HCT116 (cell line): ENCODE measurements around the gene PRCP. TPM values are rescaled to one million over a fixed set of nuclear protein-coding genes. Genes with fewer than 3 reads are reported as not detected.

Experiments
- ATAC-seq: fragments of 200-7000 bp; cut with Tn5 transposase; 2 replicates; pipeline ENCODE4 v1.9.1; 2020; ENCODE audit warnings: mild to moderate bottlenecking, moderate library complexity
- BruUV-seq: library from RNA; stranded (reverse); fragments of 400-500 nt; replicated peaks from 2 replicates; lab custom pipeline; 2021; lab: Mats Ljungman, UMichigan
- CTCF ChIA-PET: fragments of 300-600 bp; sonication (Branson Sonifier 250); formaldehyde crosslinking; loops from one replicate; lab custom pipeline; 2021; ENCODE audit warnings: antibody characterized with exemption; lab: Charles Lee
- POLR2A ChIA-PET: fragments of 300-600, 350-600 bp; sonication (Branson Sonifier 250); formaldehyde crosslinking; loops from one replicate; lab custom pipeline; 2021; ENCODE audit warnings: antibody characterized with exemption; lab: Charles Lee
- RAD21 ChIA-PET, 2 experiments: fragments of 300-600 bp; sonication (Branson Sonifier 250); formaldehyde crosslinking; loops; one replicate each; lab custom pipeline; 2023; ENCODE audit warnings: low total read pairs in 2 of 2; ENCODE audit not compliant: uncharacterized antibody in 2 of 2, unreplicated experiment in 2 of 2, low non-redundant PET in 1 of 2; lab: Charles Lee
- DNase-seq: peaks from one replicate; pipeline ENCODE4 v3.0.0-alpha.2; 2010; ENCODE audit warnings: low read depth, low spot score
- H2AFZ ChIP-seq: fragments of 200-600 bp; shearing (Covaris generic), sonication (generic); 2 replicates; pipeline ENCODE4 v1.6.1; 2017; ENCODE audit warnings: low read depth, mixed run types, mixed read lengths, antibody characterized with exemption, low read length; ENCODE audit not compliant: poor library complexity, severe bottlenecking
- H3K27ac ChIP-seq: 2 replicates; pipeline ENCODE4 v1.5.1; 2012; ENCODE audit warnings: low read depth, low read length
- H3K27me3 ChIP-seq: fragments of 200-600 bp; sonication (generic); 2 replicates; pipeline ENCODE4 v1.6.1; 2016; ENCODE audit warnings: mixed run types, low read length, mixed read lengths; ENCODE audit not compliant: insufficient read depth
- H3K36me3 ChIP-seq, 2 experiments: fragments of 200-500 bp in 1 of 2; fragments of 200-600 bp in 1 of 2; sonication (Bioruptor generic) in 1 of 2; sonication (generic) in 1 of 2; 2 replicates each; pipeline versions ENCODE4 v1.5.1 to v1.6.1; 2014 to 2016; ENCODE audit warnings: low read length in 2 of 2, inconsistent platforms in 1 of 2, mixed read lengths in 1 of 2, mixed run types in 1 of 2; ENCODE audit not compliant: insufficient read depth in 2 of 2, control insufficient read depth in 1 of 2
- H3K4me1 ChIP-seq, 2 experiments: fragments of 200-600 bp in 1 of 2; sonication (generic) in 1 of 2; 2 replicates each; pipeline versions ENCODE4 v1.5.1 to v1.6.1; 2012 to 2017; ENCODE audit warnings: low read length in 2 of 2, inconsistent platforms in 1 of 2, mild to moderate bottlenecking in 1 of 2, mixed read lengths in 1 of 2, mixed run types in 1 of 2, moderate library complexity in 1 of 2; ENCODE audit not compliant: insufficient read depth in 2 of 2, control insufficient read depth in 1 of 2
- H3K4me2 ChIP-seq: fragments of 200-600 bp; sonication (generic); 2 replicates; pipeline ENCODE4 v1.6.1; 2017; ENCODE audit warnings: mixed run types, low read length, mixed read lengths
- H3K4me3 ChIP-seq, 2 experiments: fragments of 200-600 bp in 1 of 2; sonication (generic) in 1 of 2; replicated peaks in 1 of 2; 2 replicates each; pipeline ENCODE4 v1.5.1; 2011 to 2016; ENCODE audit warnings: low read length in 2 of 2, control low read depth in 1 of 2, low read depth in 1 of 2, mild to moderate bottlenecking in 1 of 2, mixed read lengths in 1 of 2, mixed run types in 1 of 2
- H3K79me2 ChIP-seq: fragments of 200-600 bp; sonication (generic); 2 replicates; pipeline ENCODE4 v1.6.1; 2017; ENCODE audit warnings: mild to moderate bottlenecking, mixed run types, low read length, moderate library complexity, mixed read lengths; ENCODE audit not compliant: insufficient read depth
- H3K9ac ChIP-seq: fragments of 200-600 bp; sonication (generic); 2 replicates; pipeline ENCODE4 v1.6.1; 2016; ENCODE audit warnings: low read length, mixed read lengths
- H3K9me2 ChIP-seq: fragments of 200-600 bp; sonication (generic), shearing (Covaris generic); 2 replicates; pipeline ENCODE4 v1.6.1; 2017; ENCODE audit warnings: mixed run types, mild to moderate bottlenecking, moderate library complexity; ENCODE audit not compliant: insufficient read depth
- H3K9me3 ChIP-seq, 2 experiments: fragments of 200-500 bp in 1 of 2; fragments of 200-600 bp in 1 of 2; sonication (Bioruptor generic) in 1 of 2; sonication (generic) in 1 of 2; 2 replicates each; pipeline ENCODE4 v1.6.1; 2014 to 2017; ENCODE audit warnings: low read length in 2 of 2, mixed read lengths in 2 of 2, inconsistent platforms in 1 of 2, low read depth in 1 of 2, mild to moderate bottlenecking in 1 of 2, mixed run types in 1 of 2, moderate library complexity in 1 of 2; ENCODE audit not compliant: control insufficient read depth in 1 of 2, insufficient read depth in 1 of 2
- H4K20me1 ChIP-seq: fragments of 200-600 bp; sonication (generic), shearing (Covaris generic); 2 replicates; pipeline ENCODE4 v1.6.1; 2017; ENCODE audit warnings: mixed run types, mild to moderate bottlenecking, moderate library complexity; ENCODE audit not compliant: insufficient read depth
- CBX3 ChIP-seq: IDR thresholded peaks from 2 replicates; pipeline ENCODE4 v1.6.1; 2012; ENCODE audit warnings: low read depth
- CEBPB ChIP-seq: IDR thresholded peaks from 2 replicates; pipeline ENCODE4 v1.6.1; 2012; ENCODE audit warnings: low read depth
- CTCF ChIP-seq, 3 experiments: fragments of 200-600 bp in 1 of 3; sonication (generic) in 1 of 3; IDR thresholded peaks in 2 of 3; conservative IDR thresholded peaks in 1 of 3; 2 replicates each; pipeline ENCODE4 v1.5.1; 2012 to 2017; ENCODE audit warnings: low read depth in 2 of 3, low read length in 2 of 3, antibody characterized with exemption in 1 of 3, borderline replicate concordance in 1 of 3, control low read depth in 1 of 3, mild to moderate bottlenecking in 1 of 3, mixed read lengths in 1 of 3, mixed run types in 1 of 3, moderate library complexity in 1 of 3; ENCODE audit not compliant: insufficient read depth in 1 of 3
- EGR1 ChIP-seq: IDR thresholded peaks from 2 replicates; pipeline ENCODE4 v1.6.1; 2012; ENCODE audit warnings: low read depth
- EZH2 ChIP-seq: fragments of 200-600 bp; sonication (generic); IDR thresholded peaks from 2 replicates; pipeline ENCODE4 v1.6.1; 2017; ENCODE audit warnings: antibody characterized with exemption, mixed run types
- EZH2phosphoT487 ChIP-seq: fragments of 200-600 bp; IDR thresholded peaks from 2 replicates; pipeline ENCODE4 v1.6.1; 2018; ENCODE audit warnings: antibody characterized with exemption, borderline replicate concordance
- FOSL1 ChIP-seq: IDR thresholded peaks from 2 replicates; pipeline ENCODE4 v1.6.1; 2012; ENCODE audit warnings: low read depth
- JUND ChIP-seq: IDR thresholded peaks from 2 replicates; pipeline ENCODE4 v1.6.1; 2012
- MAX ChIP-seq: IDR thresholded peaks from 2 replicates; pipeline ENCODE4 v1.6.1; 2012
- POLR2A ChIP-seq: IDR thresholded peaks from 2 replicates; pipeline ENCODE4 v1.7.0; 2011; ENCODE audit warnings: borderline replicate concordance; ENCODE audit not compliant: insufficient read depth, insufficient read length; ENCODE audit errors: extremely low read depth
- POLR2AphosphoS5 ChIP-seq: IDR thresholded peaks from 2 replicates; pipeline ENCODE4 v1.6.1; 2011; ENCODE audit warnings: mild to moderate bottlenecking, low read depth, low read length, moderate library complexity
- RAD21 ChIP-seq: IDR thresholded peaks from 2 replicates; pipeline ENCODE4 v1.6.1; 2012; ENCODE audit warnings: low read depth, mild to moderate bottlenecking
- REST ChIP-seq: IDR thresholded peaks from 2 replicates; pipeline ENCODE4 v1.6.1; 2012; ENCODE audit warnings: low read depth
- SRF ChIP-seq: IDR thresholded peaks from 2 replicates; pipeline ENCODE4 v1.6.1; 2012; ENCODE audit warnings: low read depth
- TCF7L2 ChIP-seq: IDR thresholded peaks from 2 replicates; pipeline ENCODE4 v1.7.0; 2011; ENCODE audit warnings: borderline replicate concordance, inconsistent platforms; ENCODE audit not compliant: insufficient read depth, insufficient read length; ENCODE audit errors: extremely low read depth
- YY1 ChIP-seq: IDR thresholded peaks from 2 replicates; pipeline ENCODE4 v1.6.1; 2011; ENCODE audit warnings: low read length, low read depth, moderate library complexity, mild to moderate bottlenecking; ENCODE audit not compliant: insufficient replicate concordance; ENCODE audit errors: extremely low read depth
- ZBTB33 ChIP-seq: IDR thresholded peaks from 2 replicates; pipeline ENCODE4 v1.6.1; 2011; ENCODE audit warnings: mild to moderate bottlenecking, low read length, moderate library complexity; ENCODE audit not compliant: insufficient replicate concordance; ENCODE audit errors: extremely low read depth
- ZFX ChIP-seq: fragments of 450-650 bp; IDR thresholded peaks from 2 replicates; pipeline ENCODE4 v1.6.1; 2017
- ZNF274 ChIP-seq: fragments of 200-500 bp; sonication (Bioruptor generic); IDR thresholded peaks from 2 replicates; pipeline ENCODE4 v1.6.1; 2014; ENCODE audit warnings: mild to moderate bottlenecking, low read depth, low read length, inconsistent platforms
- intact Hi-C: fragments of 100-400 bp; cut with micrococcal nuclease; formaldehyde crosslinking; loops from 2 replicates; pipeline ENCODE4 v1.10.0; 2022
- total RNA-seq: library from RNA; stranded (reverse); gene quantifications from one replicate; pipeline ENCODE4 v1.2.1, GENCODE V29; 2021; ENCODE audit not compliant: unreplicated experiment
- TF ChIP-seq, protein P1 (sequence below): IDR thresholded peaks from 2 replicates; pipeline ENCODE4 v1.6.1; 2012

PRCP gene
- total RNA-seq, 1 experiment from 2014 or later = 50.0 TPM

- Histone ChIP-seq H3K79me2 (no peaks in the 10 kb centered on the region), H3K9me2 (no peaks in the 10 kb centered on the region), H3K27me3 (no peaks in the 10 kb centered on the region), H3K4me1 (no peaks in the 10 kb centered on the region), H3K9ac (no peak overlapping the region), H3K36me3 (peaks cover 8 to 26% of the 10 kb centered on the region in 2 experiments; a peak in 3 of 4 replicates), H3K4me3 (no peak overlapping the region), H3K4me2 (no peak overlapping the region), H3K9me3 (no peaks in the 10 kb centered on the region), H4K20me1 (no peaks in the 10 kb centered on the region), H3K27ac (no peak overlapping the region), H2AFZ (no peak overlapping the region)
- ChIA-PET POLR2A (no interaction called here), CTCF (interaction anchor here (1.6 kb wide), 1 partner anchor 9 kb away, joined by 4 read pairs; no protein-coding TSS in a partner anchor), RAD21 (no interaction called here)
- no TSS peak for BruUV-seq
- TF ChIP-seq FOSL1 = no peak
- TF ChIP-seq SRF = no peak
- no peak for TF ChIP-seq ZBTB33
- TF ChIP-seq EZH2 = no peak
- TF ChIP-seq ZNF274 = no peak
- no peak for TF ChIP-seq POLR2AphosphoS5
- TF ChIP-seq CTCF (IDR thresholded peaks at IDR 0.05 in 2 of 3, conservative IDR thresholded peaks at IDR 0.05 in 1 of 3; ENCODE audit: borderline replicate concordance in 1 of 3, insufficient read depth in 1 of 3, low read depth in 2 of 3, low read length in 2 of 3) = no peak
- TF ChIP-seq EGR1 = no peak
- TF ChIP-seq ZFX = no peak
- no peak for TF ChIP-seq EZH2phosphoT487
- no peak for TF ChIP-seq JUND
- no peak for TF ChIP-seq RAD21
- TF ChIP-seq CEBPB = no peak
- TF ChIP-seq CBX3 = no peak
- TF ChIP-seq YY1 = no peak
- TF ChIP-seq, protein P1, sequence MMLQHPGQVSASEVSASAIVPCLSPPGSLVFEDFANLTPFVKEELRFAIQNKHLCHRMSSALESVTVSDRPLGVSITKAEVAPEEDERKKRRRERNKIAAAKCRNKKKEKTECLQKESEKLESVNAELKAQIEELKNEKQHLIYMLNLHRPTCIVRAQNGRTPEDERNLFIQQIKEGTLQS = no peak
- TF ChIP-seq TCF7L2 = no peak
- no peak for TF ChIP-seq POLR2A
- no peak for TF ChIP-seq MAX
- TF ChIP-seq REST = no peak
- ATAC-seq = no peak
- intact Hi-C loops = no loop called here
- DNase-seq = no peak
Measured at GRCh38 chr11:82930734-82931133, 30.5 kb upstream of the PRCP start.
